Spleen (tissue), 11 donors: ENCODE results near the gene MXD3. TPM values are rescaled to one million over a fixed set of nuclear protein-coding genes. Genes with fewer than 3 reads are reported as not detected.
"Not testable (repeated sequence)": the region's sequence is repeated elsewhere in the genome, so short reads cannot be mapped to it uniquely, and the experiment has no call there.

ENCODE experiments used
- DNase-seq: peaks from one replicate; pipeline ENCODE4 v3.0.0-alpha.2; 2020
- H3K27ac ChIP-seq, 8 donors: fragments of 200-600 bp; sonication (generic) in 7 of 8; 1 replicate in 4 of 8; 2 replicates in 4 of 8; pipeline versions ENCODE4 v1.5.0 to v1.8.0; 2016 to 2021; ENCODE audit warnings: inconsistent platforms in 4 of 8, mild to moderate bottlenecking in 4 of 8, moderate library complexity in 1 of 8
- H3K27me3 ChIP-seq, 7 donors: fragments of 200-600 bp; sonication (generic) in 6 of 7; replicated peaks in 1 of 7; 1 replicate in 4 of 7; 2 replicates in 3 of 7; pipeline versions ENCODE4 v1.5.0 to v1.8.0; 2016 to 2021; ENCODE audit warnings: inconsistent platforms in 3 of 7, mild to moderate bottlenecking in 1 of 7
- H3K36me3 ChIP-seq, 6 donors: fragments of 200-600 bp; sonication (generic) in 5 of 6; 1 replicate in 4 of 6; 2 replicates in 2 of 6; pipeline versions ENCODE4 v1.5.0 to v1.8.0; 2016 to 2021; ENCODE audit warnings: inconsistent platforms in 2 of 6
- H3K4me1 ChIP-seq, 6 donors: fragments of 200-600 bp; sonication (generic) in 5 of 6; 1 replicate in 3 of 6; 2 replicates in 3 of 6; pipeline versions ENCODE4 v1.5.0 to v1.8.0; 2016 to 2021; ENCODE audit warnings: inconsistent platforms in 3 of 6
- H3K4me3 ChIP-seq, 8 donors: fragments of 200-600 bp; sonication (generic) in 7 of 8; 1 replicate in 4 of 8; 2 replicates in 4 of 8; pipeline versions ENCODE4 v1.5.0 to v1.8.0; 2016 to 2021; ENCODE audit warnings: inconsistent platforms in 4 of 8, mild to moderate bottlenecking in 4 of 8, moderate library complexity in 2 of 8
- H3K9me3 ChIP-seq, 8 donors: fragments of 200-600 bp; sonication (generic) in 7 of 8; 1 replicate in 4 of 8; 2 replicates in 4 of 8; pipeline versions ENCODE4 v1.5.0 to v1.8.0; 2016 to 2021; ENCODE audit warnings: inconsistent platforms in 4 of 8
- CTCF ChIP-seq, 11 experiments: fragments of 200-600 bp in 7 of 11; fragments of 450-650 bp in 4 of 11; sonication (generic) in 4 of 11; IDR thresholded peaks in 8 of 11; conservative IDR thresholded peaks in 3 of 11; 1 replicate in 7 of 11; 2 replicates in 4 of 11; pipeline versions ENCODE4 v1.4.0 to v1.8.0; 2016 to 2021; ENCODE audit warnings: antibody characterized with exemption in 11 of 11, inconsistent platforms in 4 of 11, mild to moderate bottlenecking in 1 of 11
- POLR2A ChIP-seq, 3 donors: fragments of 450-650 bp; IDR thresholded peaks; one replicate each; pipeline ENCODE4 v1.5.1; 2017; ENCODE audit warnings: antibody characterized with exemption in 3 of 3, mild to moderate bottlenecking in 1 of 3
- POLR2AphosphoS5 ChIP-seq, 3 donors: sonication (generic); formaldehyde crosslinking; IDR thresholded peaks; one replicate each; pipeline ENCODE4 v1.5.1; 2017; ENCODE audit warnings: antibody characterized with exemption in 3 of 3
- WGBS, 5 donors: extraction: QIAGEN DNeasy Blood & Tissue Kit in 3 of 5; methylation state at CpG; one replicate each; pipeline versions ENCODE4 v1.1.5 to v1.1.7; 2013 to 2018; 5-methylcytosine and 5-hydroxymethylcytosine counted together
- intact Hi-C: fragments of 100-400 bp; cut with DNase I; formaldehyde crosslinking; loops from one replicate; pipeline ENCODE4 v1.15.0; 2023; ENCODE audit warnings: low total_unique reads
- polyA plus RNA-seq, 3 donors: library from polyadenylated mRNA; stranded (reverse); fragments of 200-250 nt; gene quantifications; one replicate each; pipeline ENCODE4 v1.2.1, GENCODE V29; 2013
- total RNA-seq, 7 donors: library from RNA; depleted of rRNA in 3 of 7; stranded (reverse); fragments of >200 nt in 3 of 7; fragmentation: NEBNext Ultra II Directional in 4 of 7; extraction: Animal tissue kit (Norgen Biotek cat#: 25700) in 4 of 7; gene quantifications; one replicate each; pipeline versions ENCODE4 v1.1.0 to v1.2.1, GENCODE V29; 2016 to 2021
- donor health status: healthy with polysubstance abuse.
- donor health status: DM: no; HTN: no; CAD: no; lungs with moderate emphysema.
- donor health status: DM: no; HTN: no; CAD: no.
- donor health status: Bipolar disorder and iron deficiency.
- donor health status: healthy.
- donor health status: DM: no; HTN: no; CAD: no.
- donor health status: DM: yes; HTN: yes; CAD: no.

The MXD3 gene
- total and polyA plus RNA-seq, 10 donors, result 19.3 to 80.7 (median 26.4) TPM

DNA sequence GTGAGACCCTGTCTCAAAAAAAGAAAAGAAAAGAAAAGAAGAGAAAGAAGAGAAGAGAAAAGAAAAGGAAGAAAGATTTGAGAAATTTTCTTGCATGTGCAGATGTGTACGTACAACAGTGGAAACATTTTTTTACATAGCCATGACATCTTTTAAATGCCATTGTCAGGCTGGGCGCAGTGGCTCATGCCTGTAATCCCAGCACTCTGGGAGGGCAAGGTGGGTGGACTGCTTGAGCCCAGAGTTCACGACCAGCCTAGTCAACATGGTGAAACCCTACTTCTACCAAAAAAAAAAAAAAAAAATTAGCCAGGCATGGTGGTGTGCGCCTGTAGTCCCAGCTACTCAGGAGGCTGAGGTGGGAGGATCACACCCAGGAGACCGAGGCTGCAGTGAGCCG, 33.2 kb upstream of the MXD3 start:
- 94 to 98% (median 95%) methylated on average over 6 of the region's 6 CpGs for WGBS, 5 donors
- peak; percentile 17 for DNase-seq
- H3K9me3 ChIP-seq, result no peaks in the 10 kb centered on the region
- TF ChIP-seq POLR2A (IDR thresholded peaks at IDR 0.05) (no peak), POLR2AphosphoS5 (IDR thresholded peaks at IDR 0.05) (no peak), CTCF (IDR thresholded peaks at IDR 0.05 in 8 of 11, conservative IDR thresholded peaks at IDR 0.05 in 3 of 11) (no peak)
- peaks cover 0 to 100% (median 48%) of the 10 kb centered on the region in 6 donors for H3K36me3 ChIP-seq
- no peaks in the 10 kb centered on the region for H3K27me3 ChIP-seq
- intact Hi-C loops, result no loop called here
- peaks cover 21 to 94% (median 41%) of the 10 kb centered on the region in 6 donors for H3K4me1 ChIP-seq
- H3K4me3 ChIP-seq, result no peak overlapping the region
- no peak overlapping the region for H3K27ac ChIP-seq

DNA sequence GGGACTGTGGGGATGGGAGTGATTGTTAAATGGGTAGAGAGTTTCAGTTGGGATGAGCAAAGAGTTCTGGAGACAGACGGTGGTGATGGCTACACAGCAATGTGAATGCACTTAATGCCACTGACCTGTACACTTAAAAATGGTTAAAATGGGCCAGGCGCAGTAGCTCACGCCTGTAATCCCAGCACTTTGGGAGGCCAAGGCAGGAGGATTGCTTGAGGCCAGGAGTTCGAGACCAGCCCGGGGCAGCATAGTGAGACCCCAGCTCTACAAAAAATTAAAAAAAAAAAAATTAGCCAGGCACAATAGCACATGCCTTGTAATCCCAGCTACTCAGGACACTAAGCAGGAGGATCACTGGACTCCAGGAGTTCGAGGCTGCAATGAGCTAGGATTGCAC, 32.1 kb upstream of the MXD3 start:
- WGBS, 5 donors, result 93 to 97% (median 96%) methylated on average over 6 of the region's 6 CpGs
- no peak overlapping the region for H3K4me3 ChIP-seq
- H3K27ac ChIP-seq, result no peak overlapping the region
- no peaks in the 10 kb centered on the region for H3K27me3 ChIP-seq
- intact Hi-C loops, result no loop called here
- TF ChIP-seq CTCF (IDR thresholded peaks at IDR 0.05 in 8 of 11, conservative IDR thresholded peaks at IDR 0.05 in 3 of 11), result no peak
- no peak for TF ChIP-seq POLR2AphosphoS5 (IDR thresholded peaks at IDR 0.05)
- TF ChIP-seq POLR2A (IDR thresholded peaks at IDR 0.05), result no peak
- peaks cover 10 to 94% (median 39%) of the 10 kb centered on the region in 6 donors for H3K4me1 ChIP-seq
- no peaks in the 10 kb centered on the region for H3K9me3 ChIP-seq
- H3K36me3 ChIP-seq, result peaks cover 0 to 100% (median 43%) of the 10 kb centered on the region in 6 donors
- peak; percentile 19 for DNase-seq

- H3K4me3 ChIP-seq, H3K9me3 ChIP-seq, H3K27me3 ChIP-seq, intact Hi-C loops, H3K27ac ChIP-seq: not testable (repeated sequence)
- WGBS, 5 donors, result 87 to 95% (median 93%) methylated on average over 14 of the region's 14 CpGs
- peaks cover 0 to 100% (median 47%) of the 10 kb centered on the region in 6 donors for H3K36me3 ChIP-seq
- peak; percentile 31 for DNase-seq
- H3K4me1 ChIP-seq, result peaks cover 3 to 94% (median 35%) of the 10 kb centered on the region in 6 donors
Observed at GRCh38 chr5:177343000-177343399, 31.3 kb upstream of the MXD3 start.

DNA sequence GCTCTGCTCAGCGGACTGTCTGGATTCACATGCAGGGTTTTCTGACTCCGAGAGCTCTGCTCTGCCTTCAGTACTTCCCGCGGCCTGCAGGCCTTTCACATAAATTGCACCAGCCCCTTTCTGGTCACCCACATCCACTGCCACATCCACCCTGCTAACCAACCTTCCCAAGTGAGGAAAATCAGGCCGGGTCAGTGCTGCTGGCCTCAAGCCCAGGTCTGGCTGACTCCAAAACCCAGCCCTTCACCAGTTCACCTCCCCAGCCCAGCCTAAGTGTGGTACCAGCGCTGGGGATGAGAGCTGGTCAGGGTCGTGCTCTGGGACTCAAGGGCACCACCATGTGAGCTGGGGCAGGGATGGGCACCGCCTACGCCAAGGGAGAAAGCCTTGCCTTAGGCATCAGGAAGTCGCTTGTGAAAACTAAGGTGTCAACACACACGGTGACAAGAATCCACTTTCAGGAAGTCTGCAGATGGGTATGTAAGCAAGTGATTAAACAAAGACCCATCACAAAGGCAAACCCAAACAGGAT, 27.5 kb upstream of the MXD3 start:
- peaks cover 8 to 100% (median 64%) of the 10 kb centered on the region in 6 donors for H3K36me3 ChIP-seq

More for the DNA sequence above, 27.5 kb upstream of the MXD3 start:
- DNase-seq, result peak; percentile 82
- Histone ChIP-seq H3K9me3 (no peaks in the 10 kb centered on the region), H3K4me3 (peak overlapping the region in 1 of 8 donors; percentile 40), H3K27me3 (no peaks in the 10 kb centered on the region), H3K4me1 (peaks cover 0 to 76% (median 15%) of the 10 kb centered on the region in 6 donors), H3K27ac (peak overlapping the region in 7 of 8 donors; percentile 24 to 85 (median 78))
- intact Hi-C loops, result no loop called here
- WGBS, 5 donors, result 46 to 70% (median 63%) methylated on average over 10 to 11 of the region's 11 CpGs
- no peak for TF ChIP-seq CTCF (IDR thresholded peaks at IDR 0.05 in 8 of 11, conservative IDR thresholded peaks at IDR 0.05 in 3 of 11)
- TF ChIP-seq POLR2AphosphoS5 (IDR thresholded peaks at IDR 0.05), result peak; percentile 26 to 61 (median 56)
